Measurements from ENCODE around the gene CINP.
A peak's percentile ranks its signal among the peaks of the same experiment; 100 is the strongest.
"Not testable (repeated sequence)": the region's sequence is repeated elsewhere in the genome, so short reads cannot be mapped to it uniquely, and the experiment has no call there.

CINP gene

DNA sequence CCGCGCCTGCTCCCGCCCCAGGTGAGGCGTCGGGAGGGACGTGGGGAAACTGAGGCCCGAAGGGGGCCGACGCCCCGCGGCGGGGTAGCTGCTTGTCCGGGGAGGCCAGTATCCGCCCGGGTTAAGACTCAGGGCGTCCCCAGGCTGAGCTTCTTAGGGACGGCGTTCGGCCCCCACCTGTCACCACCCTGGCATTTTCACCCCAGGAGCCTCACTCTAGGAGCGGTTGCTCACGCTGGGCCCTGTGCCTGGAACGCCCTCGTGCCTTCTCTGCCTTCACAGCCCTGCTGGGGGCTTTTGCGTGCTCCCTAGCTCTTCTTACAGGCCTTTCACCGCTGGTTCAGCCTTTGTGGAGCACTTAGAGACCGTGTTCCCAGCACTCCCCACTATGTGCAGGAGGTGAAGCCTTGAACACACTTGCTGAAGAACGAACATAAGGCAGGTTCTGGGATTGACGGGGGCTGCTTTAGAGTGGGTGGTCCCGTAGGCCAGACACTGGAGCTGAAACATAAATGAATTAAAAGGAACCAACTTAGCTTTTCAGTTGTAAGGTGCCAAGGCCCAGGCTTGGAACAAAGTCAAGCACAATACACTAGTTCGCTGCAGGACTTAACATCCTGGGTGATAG, 42.5 kb downstream of the CINP start:
- peak; percentile 47 for DNase-seq (ENCODE audit: low spot score)

DNA sequence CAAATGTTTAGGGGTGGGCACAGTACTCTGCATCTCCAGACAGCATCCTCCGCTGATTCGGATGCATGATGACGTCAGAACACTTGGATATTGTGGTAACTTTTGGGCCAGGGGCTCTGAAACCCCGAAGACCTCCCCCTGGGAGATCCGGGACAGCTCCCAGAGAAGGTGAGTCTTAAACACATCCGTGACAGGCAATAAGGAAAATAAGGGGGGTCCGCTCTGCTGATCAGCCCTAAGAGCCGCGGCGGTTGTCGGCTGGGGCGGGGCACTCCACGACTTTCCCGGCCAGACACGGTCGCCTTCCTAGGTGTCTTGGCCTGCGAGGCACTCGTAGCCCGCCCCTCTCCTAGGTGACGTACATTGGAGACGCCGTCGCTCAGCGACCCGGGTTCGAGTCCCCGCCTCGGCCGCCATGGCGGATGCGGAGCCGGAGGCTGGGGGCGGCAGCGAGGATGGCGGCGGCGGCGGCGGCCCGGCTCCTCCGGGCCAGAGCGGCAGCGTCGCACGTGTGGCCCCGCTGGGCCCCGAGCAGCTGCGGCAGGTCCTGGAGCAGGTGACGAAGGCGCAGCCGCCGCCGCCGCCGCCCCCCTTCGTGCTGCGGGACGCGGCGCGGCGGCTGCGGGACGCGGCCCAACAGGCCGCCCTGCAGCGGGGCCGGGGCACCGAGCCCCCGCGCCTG, 43.2 kb downstream of the CINP start, which contains the start of gene ZNF839:
ZNF839 (plus strand) TSS at position 396 of the 682 bp plus-strand sequence; CDS start at position 416, 20 bp downstream.
- peak; percentile 89 for DNase-seq (ENCODE audit: low spot score)

DNA sequence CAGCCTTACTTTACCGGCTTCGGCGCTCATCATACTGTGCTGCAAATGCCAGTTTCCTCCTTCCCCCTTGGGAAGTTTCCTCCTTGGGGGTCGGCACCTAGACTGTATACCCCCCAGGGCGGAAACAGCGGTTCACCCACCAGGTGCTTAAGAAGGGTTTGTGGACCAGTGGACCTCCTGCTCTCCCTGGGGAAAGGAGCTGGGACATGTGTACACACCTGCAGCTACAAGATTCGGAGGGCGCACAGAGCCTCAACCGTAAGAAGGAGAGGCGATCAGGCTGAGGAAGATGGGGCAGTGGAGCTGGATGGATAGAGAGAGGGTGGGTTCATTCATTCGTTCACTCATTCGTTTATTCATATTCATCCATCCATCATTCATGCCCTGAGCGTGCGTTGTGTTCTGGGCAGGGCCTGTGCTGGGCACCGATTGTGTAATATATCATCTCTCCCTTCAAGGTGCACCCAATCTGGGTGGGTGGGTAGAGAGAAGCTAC, 43.9 kb downstream of the CINP start:
- DNase-seq (ENCODE audit: low spot score) = no peak

DNA sequence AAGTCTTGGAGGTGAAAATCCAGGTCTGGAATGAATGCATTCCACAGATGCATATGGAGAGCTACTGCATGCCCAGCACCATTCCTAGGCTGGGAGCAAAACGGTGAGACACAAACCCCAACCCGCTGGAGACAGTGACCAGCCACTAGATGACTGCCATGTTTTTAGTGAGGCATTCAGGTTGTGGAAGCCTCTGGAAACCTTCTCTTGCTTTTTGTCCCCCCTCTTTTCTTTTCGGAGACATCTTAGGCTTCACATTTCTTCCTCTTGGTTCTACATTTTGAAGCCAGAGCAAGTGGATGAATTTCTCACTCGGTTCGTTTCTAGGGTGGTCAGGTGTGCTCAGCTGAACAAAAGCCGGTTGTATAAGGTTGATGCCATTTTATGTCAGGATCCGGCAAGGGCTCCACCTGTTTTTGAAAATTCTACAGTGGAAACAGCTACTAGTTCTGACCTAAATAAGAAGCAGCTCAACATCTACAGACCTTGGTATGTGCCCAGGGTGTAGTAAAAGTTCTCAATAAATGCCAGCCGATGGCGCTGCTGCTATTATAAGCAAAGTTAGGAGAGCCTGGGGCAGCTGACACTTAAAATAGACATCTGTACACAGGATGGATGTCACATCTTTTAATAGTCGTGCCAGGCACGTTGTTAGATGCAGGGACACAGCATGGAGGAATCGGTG, 45.0 kb downstream of the CINP start:
- peak; percentile 62 for DNase-seq (ENCODE audit: low spot score)

DNA sequence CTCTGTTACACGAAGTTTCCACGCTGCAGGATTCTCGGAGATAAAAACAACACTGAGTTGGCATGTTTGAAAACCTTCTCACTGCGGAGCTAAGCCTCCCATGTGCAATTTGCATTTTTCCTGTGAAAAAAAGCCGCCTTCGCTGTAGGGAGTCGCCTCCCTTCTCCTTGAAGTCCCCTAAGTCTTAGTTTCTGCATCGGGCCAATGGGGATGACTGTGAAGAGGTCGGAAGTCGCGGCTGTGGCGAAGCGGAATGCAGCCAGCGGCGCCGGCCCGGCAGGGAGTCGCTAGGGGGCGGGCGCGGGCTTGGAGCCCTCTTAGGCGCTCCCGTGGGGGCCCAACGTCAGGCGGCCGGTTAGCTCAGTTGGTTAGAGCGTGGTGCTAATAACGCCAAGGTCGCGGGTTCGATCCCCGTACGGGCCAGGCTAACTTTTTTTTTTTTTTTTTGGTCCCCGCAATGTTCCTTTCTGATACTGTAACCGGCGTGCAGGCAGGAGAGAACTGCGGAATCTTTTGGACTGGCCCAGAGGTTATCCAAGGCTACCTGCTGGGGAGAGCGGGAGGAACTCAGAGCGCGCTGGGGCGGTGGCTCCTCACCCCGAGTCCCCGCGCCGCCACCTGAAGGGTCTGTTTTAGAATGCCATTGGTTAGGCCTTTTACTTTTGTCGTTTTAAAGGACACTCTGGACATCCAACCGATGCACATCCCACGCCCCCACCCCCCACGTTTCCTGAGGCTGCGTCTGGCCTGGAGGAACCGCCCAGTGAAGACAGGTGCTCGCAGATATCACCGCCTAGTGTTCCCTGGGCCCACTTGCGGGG, 45.7 kb downstream of the CINP start:
- DNase-seq (ENCODE audit: low spot score) = peak; percentile 92

DNA sequence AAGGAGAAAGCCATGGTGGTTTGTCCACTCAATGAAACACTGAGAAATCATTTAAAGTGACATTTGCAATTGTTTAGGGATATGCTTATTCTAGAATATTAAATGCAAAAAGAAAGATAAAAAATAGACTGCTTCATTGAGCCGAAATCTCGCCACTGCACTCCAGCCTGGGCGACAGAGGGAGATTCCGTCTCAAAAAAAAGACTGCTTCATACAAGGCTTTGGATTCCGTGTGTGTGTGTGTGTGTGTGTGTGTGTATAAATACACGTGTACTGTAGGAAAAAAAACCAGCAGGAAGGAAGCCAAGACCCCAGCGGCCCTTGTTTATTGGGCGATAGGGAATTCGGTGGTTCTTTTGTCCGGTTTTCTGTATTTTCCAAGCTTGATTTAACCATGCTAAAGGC, 46.4 kb downstream of the CINP start:
- DNase-seq (ENCODE audit: low spot score) = peak; percentile 61

DNA sequence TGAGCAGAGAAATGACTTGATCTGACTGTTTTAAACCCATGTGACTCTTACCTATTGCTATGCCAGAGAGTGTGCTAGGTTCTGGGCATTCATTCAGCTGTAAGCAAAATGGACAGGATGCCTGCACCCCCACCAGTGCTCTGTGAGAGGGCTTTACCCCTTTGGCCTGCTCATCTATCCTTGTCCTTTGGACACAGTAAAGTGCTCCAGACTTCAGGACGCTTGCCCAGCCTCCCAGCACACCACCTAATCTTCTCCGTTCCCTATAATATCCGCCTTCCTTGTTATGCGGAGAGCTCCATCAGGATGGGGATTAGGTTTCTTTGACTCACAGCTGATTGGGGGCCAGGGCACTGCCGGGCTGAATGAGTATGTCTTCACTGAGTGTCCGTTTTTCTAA, 47.6 kb downstream of the CINP start:
- DNase-seq (ENCODE audit: low spot score) = no peak

DNA sequence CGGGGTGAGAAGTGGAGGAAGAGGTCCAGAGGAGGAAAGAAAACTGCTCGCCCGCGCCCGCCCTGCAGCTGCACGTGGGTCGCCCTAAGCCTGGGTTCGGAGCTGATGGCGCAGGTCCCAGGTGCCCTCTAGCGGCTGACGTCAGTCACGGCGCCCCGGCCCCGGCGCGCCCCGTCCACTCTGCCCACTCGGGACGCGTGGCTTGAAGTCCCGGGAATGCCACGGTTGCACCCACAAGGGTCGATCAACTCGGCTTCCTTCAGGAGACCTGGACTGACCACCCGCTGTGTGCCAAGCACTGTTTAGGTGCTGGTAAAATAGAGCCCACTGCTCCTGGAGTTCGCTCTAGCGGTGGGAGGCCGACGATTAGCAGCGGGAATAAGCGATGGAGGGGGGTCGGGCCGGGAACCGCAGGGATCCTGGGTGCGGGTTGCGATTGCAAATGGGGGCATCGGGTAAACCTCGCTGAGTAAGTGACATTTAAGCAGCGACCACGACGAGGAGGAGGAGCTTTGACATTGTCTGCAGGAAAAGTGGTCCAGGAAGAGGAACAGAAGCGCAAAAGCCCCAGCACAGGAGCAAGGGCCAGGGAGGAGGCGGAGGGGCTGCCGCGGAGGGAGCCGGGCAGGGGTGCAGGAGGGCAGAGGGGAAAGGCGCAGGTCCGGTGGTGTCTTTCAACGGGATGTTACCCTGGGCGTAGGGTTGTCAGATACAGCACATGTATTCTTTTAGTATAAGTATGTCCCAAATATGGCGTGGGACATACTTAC, 48.3 kb downstream of the CINP start:
- peak; percentile 86 for DNase-seq (ENCODE audit: low spot score)

DNA sequence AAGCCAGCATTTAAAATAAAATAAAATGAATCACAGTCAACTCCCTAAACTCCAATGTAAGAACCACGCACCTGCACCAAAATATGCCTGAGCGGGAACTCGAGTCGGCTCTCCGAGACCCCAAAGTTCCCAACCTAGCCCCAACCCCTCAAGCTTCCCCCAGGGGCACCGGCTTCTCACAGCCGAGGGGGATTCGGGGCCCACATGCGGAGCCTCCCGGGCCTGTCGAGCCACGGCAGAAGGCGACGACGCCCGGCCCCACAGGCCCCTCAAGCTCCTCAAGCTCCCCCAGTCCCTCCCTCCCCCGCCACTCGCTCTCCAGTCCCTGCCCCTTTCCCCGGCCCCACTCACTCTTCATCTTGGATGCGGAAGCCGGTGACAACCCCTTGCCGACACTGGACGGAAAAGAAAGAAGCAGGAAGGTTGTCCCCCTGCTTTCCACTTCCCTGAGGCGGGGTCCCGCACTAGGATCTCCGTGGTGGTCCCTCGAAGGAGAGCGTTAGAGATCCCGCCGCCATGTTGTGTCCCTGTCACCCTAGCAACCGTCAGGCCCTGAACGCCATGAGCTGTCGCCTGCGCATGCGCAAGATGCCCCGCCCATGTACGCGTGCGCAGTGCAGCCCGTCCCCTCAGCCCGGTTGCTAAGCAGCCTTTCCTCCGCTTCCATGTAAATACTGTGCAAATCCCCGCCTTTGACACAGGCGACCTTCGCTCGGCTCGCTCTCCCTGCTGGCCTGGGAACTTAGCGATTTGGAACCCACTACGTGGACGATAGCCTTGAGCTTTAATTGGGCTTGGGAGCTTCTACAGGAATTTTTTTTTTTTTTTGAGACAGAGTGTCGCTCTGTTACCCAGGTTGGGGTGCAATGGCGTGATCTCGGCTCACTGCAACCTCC, 57.8 kb downstream of the CINP start, which contains the start of gene MOK:
MOK (minus strand) TSS at position 554 of the 896 bp plus-strand sequence; CDS start at position 358, 196 bp downstream.
- DNase-seq (ENCODE audit: low spot score) = peak; percentile 97

DNA sequence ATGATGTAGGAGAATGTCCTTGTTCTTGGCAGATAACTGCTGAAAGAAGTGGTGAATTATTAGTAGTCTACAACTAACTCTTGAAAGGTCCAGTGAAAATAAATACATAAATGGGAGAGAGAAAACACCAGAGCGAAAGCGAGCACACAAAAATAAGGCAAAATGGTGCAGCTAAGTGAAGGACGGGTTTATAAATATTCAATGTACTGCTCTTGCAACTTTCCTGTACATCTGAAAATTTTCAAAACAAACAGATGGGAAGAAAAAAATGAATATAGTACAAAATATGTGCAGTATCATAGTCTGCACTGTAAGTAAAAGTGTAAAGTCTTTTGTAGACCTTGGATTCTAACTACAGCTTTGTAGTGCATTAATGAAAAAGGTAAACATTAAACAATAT, 59.0 kb downstream of the CINP start:
- DNase-seq (ENCODE audit: low spot score) = no peak

DNA sequence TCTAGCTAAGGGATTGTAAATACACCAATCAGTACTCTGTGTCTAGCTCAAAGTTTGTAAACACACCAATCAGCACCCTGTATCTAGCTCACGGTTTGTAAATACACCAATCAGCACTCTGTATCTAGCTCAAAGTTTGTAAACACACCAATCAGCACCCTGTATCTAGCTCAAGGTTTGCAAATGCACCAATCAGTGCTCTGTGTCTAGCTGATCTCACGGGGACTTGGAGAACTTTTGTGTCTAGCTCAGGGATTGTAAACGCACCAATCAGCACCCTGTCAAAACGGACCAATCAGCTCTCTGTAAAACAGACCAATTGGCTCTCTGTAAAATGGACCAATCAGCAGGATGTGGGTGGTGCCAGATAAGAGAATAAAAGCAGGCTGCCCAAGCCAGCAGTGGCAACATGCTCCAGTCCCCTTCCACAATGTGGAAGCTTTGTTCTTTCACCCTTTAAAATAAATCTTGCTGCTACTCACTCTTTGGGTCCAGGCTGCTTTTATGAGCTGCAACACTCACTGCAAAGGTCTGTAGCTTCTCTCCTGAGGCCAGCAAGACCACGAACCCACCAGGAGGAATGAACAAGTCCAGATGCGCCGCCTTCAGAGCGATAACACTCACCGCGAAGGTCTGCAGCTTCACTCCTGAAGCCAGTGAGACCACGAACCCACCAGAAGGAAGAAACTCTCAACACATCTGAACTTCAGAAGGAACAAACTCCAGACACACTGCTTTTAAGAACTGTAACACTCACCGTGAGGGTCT, 64.2 kb downstream of the CINP start:
- DNase-seq (ENCODE audit: low spot score) = not testable (repeated sequence)
